ENCODE measurements around the gene MRAS. TPM values are rescaled to one million over a fixed set of nuclear protein-coding genes. Genes with fewer than 3 reads are reported as not detected.
A peak's percentile ranks its signal among the peaks of the same experiment; 100 is the strongest.

Gene MRAS
- polyA plus RNA-seq, 1 experiment, result 58.3 TPM

DNA sequence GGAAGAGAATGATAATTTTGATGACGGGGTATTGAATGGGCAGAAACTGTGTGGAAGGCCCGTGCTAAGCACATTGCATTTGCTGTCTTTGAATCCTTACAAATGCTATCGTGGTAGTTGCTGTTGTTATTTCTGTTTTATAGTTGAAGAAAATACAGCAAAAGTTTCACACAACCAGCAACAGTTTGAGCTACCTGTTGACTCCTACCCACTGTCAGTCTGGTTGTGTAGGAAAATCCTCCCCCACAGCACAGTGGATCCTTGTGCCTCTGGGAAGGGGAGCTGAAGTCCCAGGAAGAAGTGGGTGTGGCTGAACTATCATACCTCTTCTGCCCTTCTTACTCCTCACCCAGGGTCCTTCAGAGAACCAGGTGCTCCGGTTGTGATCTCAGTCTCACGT is 29.4 kb downstream of the MRAS start:
- Histone ChIP-seq H3K9me3 (ENCODE audit: control insufficient read depth, insufficient read depth, low read length) (no peaks in the 10 kb centered on the region), H3K27me3 (ENCODE audit: control insufficient read depth, insufficient read depth, low read length) (no peaks in the 10 kb centered on the region), H3K4me3 (ENCODE audit: low read depth, low read length) (no peak overlapping the region), H3K27ac (ENCODE audit: low read depth, low read length) (no peak overlapping the region)
- POLR2A ChIA-PET, result no interaction called here
- TF ChIP-seq, protein P1, sequence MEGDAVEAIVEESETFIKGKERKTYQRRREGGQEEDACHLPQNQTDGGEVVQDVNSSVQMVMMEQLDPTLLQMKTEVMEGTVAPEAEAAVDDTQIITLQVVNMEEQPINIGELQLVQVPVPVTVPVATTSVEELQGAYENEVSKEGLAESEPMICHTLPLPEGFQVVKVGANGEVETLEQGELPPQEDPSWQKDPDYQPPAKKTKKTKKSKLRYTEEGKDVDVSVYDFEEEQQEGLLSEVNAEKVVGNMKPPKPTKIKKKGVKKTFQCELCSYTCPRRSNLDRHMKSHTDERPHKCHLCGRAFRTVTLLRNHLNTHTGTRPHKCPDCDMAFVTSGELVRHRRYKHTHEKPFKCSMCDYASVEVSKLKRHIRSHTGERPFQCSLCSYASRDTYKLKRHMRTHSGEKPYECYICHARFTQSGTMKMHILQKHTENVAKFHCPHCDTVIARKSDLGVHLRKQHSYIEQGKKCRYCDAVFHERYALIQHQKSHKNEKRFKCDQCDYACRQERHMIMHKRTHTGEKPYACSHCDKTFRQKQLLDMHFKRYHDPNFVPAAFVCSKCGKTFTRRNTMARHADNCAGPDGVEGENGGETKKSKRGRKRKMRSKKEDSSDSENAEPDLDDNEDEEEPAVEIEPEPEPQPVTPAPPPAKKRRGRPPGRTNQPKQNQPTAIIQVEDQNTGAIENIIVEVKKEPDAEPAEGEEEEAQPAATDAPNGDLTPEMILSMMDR (IDR thresholded peaks at IDR 0.05; ENCODE audit: low read depth, low read length), result no peak
- CTCF ChIA-PET, result no interaction called here
- no peak for DNase-seq (ENCODE audit: low read depth, low spot score)

DNA sequence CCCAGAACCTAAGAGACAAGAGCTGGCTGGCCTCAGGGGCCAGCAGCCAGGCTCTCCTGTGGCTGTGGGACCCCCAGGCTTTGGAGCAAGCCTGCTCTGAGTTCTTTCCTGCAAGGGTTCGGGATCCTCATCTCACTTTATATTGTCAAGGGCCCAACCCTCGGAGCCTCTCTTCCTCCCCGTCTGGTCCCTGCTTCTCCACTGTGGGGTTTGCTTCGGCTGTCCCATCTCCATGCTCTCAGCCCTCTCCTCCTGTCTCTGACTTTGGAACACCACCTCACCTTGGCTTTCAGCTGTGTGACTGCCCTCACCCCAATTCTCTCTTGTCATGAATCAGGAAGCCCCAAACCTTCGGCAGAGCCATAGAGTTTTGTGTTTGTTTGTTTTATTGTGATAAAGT is 30.0 kb downstream of the MRAS start:
- Histone ChIP-seq H3K9me3 (ENCODE audit: control insufficient read depth, insufficient read depth, low read length) (no peaks in the 10 kb centered on the region), H3K4me3 (ENCODE audit: low read depth, low read length) (no peak overlapping the region), H3K27me3 (ENCODE audit: control insufficient read depth, insufficient read depth, low read length) (no peaks in the 10 kb centered on the region), H3K27ac (ENCODE audit: low read depth, low read length) (no peak overlapping the region)
- TF ChIP-seq, protein P1 (IDR thresholded peaks at IDR 0.05; ENCODE audit: low read depth, low read length), result no peak
- no peak for DNase-seq (ENCODE audit: low read depth, low spot score)
- ChIA-PET CTCF (no interaction called here), POLR2A (no interaction called here)

DNA sequence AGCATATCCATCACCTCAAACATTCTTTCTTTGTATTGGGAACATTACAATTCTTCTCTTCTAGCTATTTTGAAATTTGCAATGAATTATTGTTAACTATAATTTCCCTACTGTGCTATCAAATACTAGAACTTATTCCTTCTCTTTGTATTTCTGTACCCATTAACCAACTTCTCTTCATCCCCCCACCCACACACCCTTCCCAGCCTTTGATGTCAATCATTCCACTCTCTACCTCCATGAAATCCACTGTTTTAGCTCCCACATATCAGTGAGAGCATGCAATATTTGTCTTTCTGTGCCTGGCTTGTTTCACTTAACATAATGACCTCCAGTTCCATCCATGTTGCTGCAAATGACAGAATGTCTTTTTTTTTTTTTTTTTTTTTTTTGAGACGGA is 30.6 kb downstream of the MRAS start:
- DNase-seq (ENCODE audit: low read depth, low spot score), result no peak
- TF ChIP-seq, protein P1 (IDR thresholded peaks at IDR 0.05; ENCODE audit: low read depth, low read length), result no peak
- ChIA-PET POLR2A (no interaction called here), CTCF (no interaction called here)
- Histone ChIP-seq H3K4me3 (ENCODE audit: low read depth, low read length) (no peak overlapping the region), H3K27me3 (ENCODE audit: control insufficient read depth, insufficient read depth, low read length) (no peaks in the 10 kb centered on the region), H3K9me3 (ENCODE audit: control insufficient read depth, insufficient read depth, low read length) (no peaks in the 10 kb centered on the region), H3K27ac (ENCODE audit: low read depth, low read length) (no peak overlapping the region)

DNA sequence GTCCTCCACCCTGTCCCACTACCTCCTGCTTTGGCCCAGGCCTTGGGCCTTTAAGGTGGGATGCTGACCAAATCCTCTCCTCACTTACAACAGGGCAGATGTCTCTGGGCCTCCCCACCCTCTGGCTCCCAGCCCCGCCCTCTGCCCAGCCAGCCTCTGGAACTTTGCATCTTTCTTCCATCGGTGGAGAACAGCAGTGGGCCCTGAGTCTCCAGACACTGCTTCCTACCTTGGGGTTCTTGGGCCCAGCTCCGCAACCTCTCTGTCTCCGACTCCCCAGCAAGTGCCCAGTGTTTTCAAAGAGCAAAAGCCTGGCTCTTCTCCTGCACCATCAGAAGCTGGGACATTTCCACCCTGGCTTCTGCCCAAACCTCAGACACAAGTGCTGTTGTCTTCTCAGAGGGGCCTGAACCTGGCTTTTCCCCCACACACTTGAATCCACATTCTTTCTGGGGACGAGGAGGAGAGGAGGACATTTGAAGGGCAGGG is 33.1 kb downstream of the MRAS start:
- no peaks in the 10 kb centered on the region for H3K27me3 ChIP-seq (ENCODE audit: control insufficient read depth, insufficient read depth, low read length)
- no peak overlapping the region for H3K4me3 ChIP-seq (ENCODE audit: low read depth, low read length)
- TF ChIP-seq, protein P1 (IDR thresholded peaks at IDR 0.05; ENCODE audit: low read depth, low read length), result no peak
- peak overlapping the region; percentile 39 for H3K27ac ChIP-seq (ENCODE audit: low read depth, low read length)
- CTCF ChIA-PET, result interaction anchor here (0.9 kb wide), 1 partner anchor 36 kb away, joined by 4 read pairs; no protein-coding TSS in a partner anchor
- POLR2A ChIA-PET, result no interaction called here
- H3K9me3 ChIP-seq (ENCODE audit: control insufficient read depth, insufficient read depth, low read length), result no peaks in the 10 kb centered on the region; the same call in 1 of the 2 replicates
- no peak for DNase-seq (ENCODE audit: low read depth, low spot score)

DNA sequence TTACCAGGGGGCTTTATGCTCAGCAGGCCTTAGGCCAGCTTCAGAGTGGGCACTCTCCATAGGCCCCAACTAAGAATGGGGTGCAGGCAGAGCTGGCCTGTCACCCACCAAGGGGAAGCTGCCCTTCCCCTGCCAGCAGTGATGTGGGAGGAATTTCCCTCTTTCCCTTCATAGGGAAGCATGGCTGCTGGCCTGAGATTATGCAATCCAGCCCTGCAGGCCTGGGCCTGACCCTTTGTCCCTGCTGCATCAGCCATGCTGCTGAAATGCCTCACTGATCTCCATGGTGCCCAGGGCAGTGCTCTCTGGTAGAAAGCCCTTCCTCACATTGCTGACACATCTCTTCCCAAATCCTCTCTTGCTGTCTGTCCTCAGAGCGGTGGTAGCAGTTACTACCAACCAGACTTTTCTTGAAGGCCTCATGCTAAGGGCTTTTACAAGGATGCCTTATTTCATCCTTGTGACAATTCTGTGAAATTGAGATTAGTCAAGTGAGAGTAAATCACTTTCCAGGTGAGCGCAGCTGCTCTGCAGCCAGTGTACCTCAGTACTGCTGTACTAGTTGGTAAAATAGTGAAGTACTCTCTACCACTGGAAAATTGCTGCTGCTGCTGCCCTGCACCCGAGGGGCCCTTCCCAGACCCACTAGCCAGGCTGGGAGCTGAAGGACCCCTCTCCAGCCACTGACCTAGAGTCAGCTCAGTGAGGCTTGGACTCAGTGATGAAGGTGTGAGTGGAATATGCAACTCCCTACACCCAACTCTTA is 33.8 kb downstream of the MRAS start:
- POLR2A ChIA-PET, result no interaction called here
- DNase-seq (ENCODE audit: low read depth, low spot score), result no peak
- Histone ChIP-seq H3K27me3 (ENCODE audit: control insufficient read depth, insufficient read depth, low read length) (no peaks in the 10 kb centered on the region), H3K27ac (ENCODE audit: low read depth, low read length) (peak overlapping the region; percentile 47), H3K9me3 (ENCODE audit: control insufficient read depth, insufficient read depth, low read length) (no peaks in the 10 kb centered on the region; the same call in 1 of the 2 replicates), H3K4me3 (ENCODE audit: low read depth, low read length) (no peak overlapping the region)
- CTCF ChIA-PET, result interaction anchor here (0.9 kb wide), 1 partner anchor 35 kb away, joined by 4 read pairs; no protein-coding TSS in a partner anchor
- TF ChIP-seq, protein P1 (IDR thresholded peaks at IDR 0.05; ENCODE audit: low read depth, low read length), result no peak
